Glutamatergic neuron (in vitro differentiated cells): Measurements from ENCODE around the gene ANO4. TPM values are rescaled to one million over a fixed set of nuclear protein-coding genes. Genes with fewer than 3 reads are reported as not detected.

ENCODE experiments used
- DNase-seq: peaks from one replicate; pipeline ENCODE4 v3.0.0; 2022
- H3K27ac Mint-ChIP-seq: one replicate; pipeline ENCODE4 v1.8.0; 2020; ENCODE audit warnings: mild to moderate bottlenecking, mixed read lengths, inconsistent platforms; ENCODE audit not compliant: unreplicated experiment
- H3K27me3 Mint-ChIP-seq: one replicate; pipeline ENCODE4 v1.8.0; 2020; ENCODE audit warnings: mild to moderate bottlenecking, moderate library complexity, mixed read lengths, inconsistent platforms; ENCODE audit not compliant: unreplicated experiment
- H3K36me3 Mint-ChIP-seq: one replicate; pipeline ENCODE4 v1.8.0; 2020; ENCODE audit warnings: mild to moderate bottlenecking, mixed read lengths, inconsistent platforms; ENCODE audit not compliant: unreplicated experiment
- H3K4me1 Mint-ChIP-seq: one replicate; pipeline ENCODE4 v1.8.0; 2020; ENCODE audit warnings: mild to moderate bottlenecking, low read depth, mixed read lengths, inconsistent platforms; ENCODE audit not compliant: unreplicated experiment
- H3K4me3 Mint-ChIP-seq: one replicate; pipeline ENCODE4 v1.8.0; 2020; ENCODE audit warnings: mild to moderate bottlenecking, mixed read lengths, inconsistent platforms; ENCODE audit not compliant: unreplicated experiment
- H3K9me3 Mint-ChIP-seq: one replicate; pipeline ENCODE4 v1.8.0; 2020; ENCODE audit warnings: mild to moderate bottlenecking, moderate library complexity, mixed read lengths, inconsistent platforms; ENCODE audit not compliant: unreplicated experiment
- CTCF ChIP-seq: fragments of 200-600 bp; sonication (generic); IDR thresholded peaks from one replicate; pipeline ENCODE4 v1.5.0; 2021; ENCODE audit not compliant: partially characterized antibody, unreplicated experiment
- total RNA-seq: library from RNA; stranded (reverse); fragmentation: NEBNext Ultra II Directional; extraction: Animal tissue kit (Norgen Biotek cat#: 25700); gene quantifications from one replicate; pipeline ENCODE4 v1.2.1, GENCODE V29; 2021; ENCODE audit not compliant: unreplicated experiment

Gene ANO4
- total RNA-seq, 1 donor from 2014 or later, result 38.0 TPM

GRCh38 chr12:100970894-100971293 lies 176.3 kb downstream of the ANO4 start:
- Mint-ChIP-seq H3K27me3 (no peaks in the 10 kb centered on the region), H3K4me1 (no peaks in the 10 kb centered on the region), H3K27ac (no peak overlapping the region), H3K9me3 (no peaks in the 10 kb centered on the region), H3K36me3 (no peaks in the 10 kb centered on the region), H3K4me3 (no peak overlapping the region)
- DNase-seq, result no peak
- no peak for TF ChIP-seq CTCF

- no peaks in the 10 kb centered on the region for H3K36me3 Mint-ChIP-seq
- no peak overlapping the region for H3K27ac Mint-ChIP-seq
- no peak overlapping the region for H3K4me3 Mint-ChIP-seq
- TF ChIP-seq CTCF, result no peak
- no peaks in the 10 kb centered on the region for H3K27me3 Mint-ChIP-seq
- no peak for DNase-seq
- no peaks in the 10 kb centered on the region for H3K4me1 Mint-ChIP-seq
- no peaks in the 10 kb centered on the region for H3K9me3 Mint-ChIP-seq
Measured at GRCh38 chr12:100972121-100972520, 177.5 kb downstream of the ANO4 start.

- TF ChIP-seq CTCF, result no peak
- H3K4me3 Mint-ChIP-seq, result no peak overlapping the region
- H3K9me3 Mint-ChIP-seq, result peaks cover under 1% of the 10 kb centered on the region
- no peak overlapping the region for H3K27ac Mint-ChIP-seq
- H3K27me3 Mint-ChIP-seq, result no peaks in the 10 kb centered on the region
- no peaks in the 10 kb centered on the region for H3K4me1 Mint-ChIP-seq
- H3K36me3 Mint-ChIP-seq, result peaks cover 5% of the 10 kb centered on the region
- DNase-seq, result no peak
Measured at GRCh38 chr12:100974341-100974740, 179.8 kb downstream of the ANO4 start.

DNA sequence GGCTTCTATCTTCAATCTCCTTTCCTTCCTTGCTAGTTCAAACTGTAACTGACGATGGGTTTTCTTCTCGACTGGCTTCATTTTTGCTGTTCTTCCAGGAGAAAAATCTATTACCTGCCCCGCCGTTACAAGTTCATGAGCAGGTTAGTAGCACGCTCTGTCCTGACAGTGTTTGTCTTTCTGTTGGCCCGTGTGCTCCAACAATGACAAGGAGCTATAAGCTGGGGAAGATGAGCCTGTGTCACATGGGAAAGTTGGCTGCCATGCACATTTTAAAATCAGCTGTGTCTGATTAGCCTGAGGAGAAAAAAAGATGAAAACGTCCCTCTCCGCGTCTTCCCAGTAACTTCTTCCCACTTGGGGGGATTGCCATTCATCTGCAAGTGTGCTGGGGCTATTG lies 180.2 kb downstream of the ANO4 start:
- peaks cover 5% of the 10 kb centered on the region for H3K36me3 Mint-ChIP-seq
- no peak overlapping the region for H3K4me3 Mint-ChIP-seq
- no peaks in the 10 kb centered on the region for H3K4me1 Mint-ChIP-seq
- H3K27ac Mint-ChIP-seq, result no peak overlapping the region
- no peak for TF ChIP-seq CTCF
- H3K27me3 Mint-ChIP-seq, result no peaks in the 10 kb centered on the region
- DNase-seq, result no peak
- peaks cover 1% of the 10 kb centered on the region for H3K9me3 Mint-ChIP-seq

DNA sequence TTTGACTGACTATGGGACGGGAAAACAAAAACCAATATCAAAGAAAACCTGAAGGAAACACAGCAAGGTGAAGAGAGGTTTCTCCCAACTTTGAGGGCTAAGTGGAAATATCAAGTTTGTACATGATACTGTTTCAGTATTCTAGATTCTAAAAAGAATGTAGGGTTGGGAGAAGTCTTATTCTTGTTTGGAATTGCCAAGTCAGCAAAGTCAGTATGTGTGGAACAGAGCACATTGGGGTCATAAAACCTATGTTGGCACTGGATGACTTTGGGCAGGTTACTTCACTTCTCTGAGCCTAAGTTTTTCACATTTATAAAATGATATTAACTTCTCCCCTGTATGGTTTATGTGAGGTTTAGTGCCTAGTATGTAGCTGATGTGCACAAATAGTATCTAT lies 182.2 kb downstream of the ANO4 start:
- no peak overlapping the region for H3K4me3 Mint-ChIP-seq
- no peaks in the 10 kb centered on the region for H3K27me3 Mint-ChIP-seq
- peaks cover 5% of the 10 kb centered on the region for H3K36me3 Mint-ChIP-seq
- H3K27ac Mint-ChIP-seq, result no peak overlapping the region
- H3K4me1 Mint-ChIP-seq, result no peaks in the 10 kb centered on the region
- H3K9me3 Mint-ChIP-seq, result peaks cover 1% of the 10 kb centered on the region
- no peak for TF ChIP-seq CTCF
- no peak for DNase-seq
